GM12892 (cell line): ENCODE measurements around the gene CACNA1G.

ENCODE experiments used
- DNase-seq: peaks from one replicate; pipeline ENCODE4 v3.0.0; 2011; ENCODE audit not compliant: insufficient read length
- FAIRE-seq: peaks from 2 replicates; lab custom pipeline; 2011; peaks lifted over from hg19 to GRCh38; lab: Jason Lieb, UNC
- POLR2A ChIP-seq: IDR thresholded peaks from 2 replicates; pipeline ENCODE4 v1.6.1; 2011; ENCODE audit warnings: low read depth, low read length, control low read depth
- POLR2AphosphoS5 ChIP-seq: IDR thresholded peaks from 2 replicates; pipeline ENCODE4 v1.6.1; 2011; ENCODE audit warnings: low read depth, low read length, control low read depth
- TAF1 ChIP-seq: IDR thresholded peaks from 2 replicates; pipeline ENCODE4 v1.6.1; 2011; ENCODE audit warnings: low read depth, mild to moderate bottlenecking, control low read depth, low read length, borderline replicate concordance

CACNA1G gene

GRCh38 chr17:50587571-50587970 lies 27.1 kb downstream of the CACNA1G start:
- no peak for FAIRE-seq
- no peak for DNase-seq
- no peak for TF ChIP-seq POLR2AphosphoS5
- no peak for TF ChIP-seq POLR2A
- no peak for TF ChIP-seq TAF1

DNA sequence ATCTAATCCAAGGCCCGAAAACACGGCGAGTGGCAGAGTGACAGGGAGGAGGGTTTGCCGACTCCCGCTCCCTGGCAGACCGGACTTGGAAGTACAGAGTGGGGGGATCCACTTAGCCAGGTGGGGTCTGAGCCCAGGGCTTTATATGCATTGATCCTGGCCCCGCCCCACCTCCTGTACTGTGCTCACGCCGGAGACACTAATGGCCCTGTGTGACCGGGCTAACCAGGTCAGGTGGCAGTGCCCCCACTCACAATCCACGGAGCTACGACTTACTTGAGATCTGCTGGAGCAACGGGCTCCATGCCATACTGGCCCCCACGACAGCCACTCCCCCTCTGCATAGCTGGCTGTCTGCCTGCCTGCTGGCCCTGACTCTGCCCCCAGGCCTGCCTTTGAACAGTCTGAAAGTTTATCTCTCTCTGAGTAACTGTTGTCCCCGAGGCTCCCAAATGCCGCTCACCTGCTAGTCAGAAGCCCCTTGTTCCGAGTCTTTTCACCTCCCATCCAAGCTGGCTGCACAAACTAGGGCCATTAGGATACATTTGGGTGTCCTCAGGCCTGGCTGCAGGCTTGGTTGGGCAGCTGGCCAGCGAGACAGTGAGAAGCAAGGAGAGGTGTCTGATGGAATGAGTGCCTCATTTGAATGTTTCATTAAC lies 28.0 kb downstream of the CACNA1G start:
- FAIRE-seq: no peak

DNA sequence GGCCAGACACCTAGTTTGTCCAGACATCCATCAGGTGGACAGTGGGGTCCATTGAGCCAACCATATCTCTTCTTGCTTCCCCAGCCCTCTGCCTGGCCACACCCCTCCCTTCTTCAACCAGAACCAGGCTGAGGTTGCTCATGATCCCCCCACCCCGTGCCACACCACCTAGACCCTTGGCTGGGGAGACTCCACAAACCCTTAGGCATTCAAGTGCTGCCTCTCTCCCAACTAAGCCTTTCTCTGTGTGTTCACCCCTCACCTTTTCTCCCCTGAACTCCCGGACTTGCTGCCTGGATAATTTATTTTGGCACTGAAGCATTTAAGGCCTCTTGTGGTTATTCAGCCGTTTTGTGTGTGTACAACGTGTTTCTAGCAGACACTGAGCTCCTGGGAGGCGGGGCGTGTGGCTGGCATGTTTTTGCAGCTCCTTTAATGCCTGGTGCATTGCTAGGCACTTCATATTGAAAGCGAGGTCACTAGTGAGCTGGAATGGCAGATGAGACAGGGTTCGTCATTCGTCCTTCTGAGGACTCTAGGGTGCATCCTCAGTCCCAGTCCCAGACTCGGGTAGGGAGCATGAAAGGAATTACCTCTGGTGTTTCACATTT lies 28.7 kb downstream of the CACNA1G start:
- TF ChIP-seq POLR2AphosphoS5 (no peak), TAF1 (no peak), POLR2A (no peak)
- FAIRE-seq (no peak), DNase-seq (no peak)

More for the DNA sequence above, 28.0 kb downstream of the CACNA1G start:
- TF ChIP-seq TAF1: no peak
- TF ChIP-seq POLR2A: no peak
- no peak for TF ChIP-seq POLR2AphosphoS5
- no peak for DNase-seq

DNA sequence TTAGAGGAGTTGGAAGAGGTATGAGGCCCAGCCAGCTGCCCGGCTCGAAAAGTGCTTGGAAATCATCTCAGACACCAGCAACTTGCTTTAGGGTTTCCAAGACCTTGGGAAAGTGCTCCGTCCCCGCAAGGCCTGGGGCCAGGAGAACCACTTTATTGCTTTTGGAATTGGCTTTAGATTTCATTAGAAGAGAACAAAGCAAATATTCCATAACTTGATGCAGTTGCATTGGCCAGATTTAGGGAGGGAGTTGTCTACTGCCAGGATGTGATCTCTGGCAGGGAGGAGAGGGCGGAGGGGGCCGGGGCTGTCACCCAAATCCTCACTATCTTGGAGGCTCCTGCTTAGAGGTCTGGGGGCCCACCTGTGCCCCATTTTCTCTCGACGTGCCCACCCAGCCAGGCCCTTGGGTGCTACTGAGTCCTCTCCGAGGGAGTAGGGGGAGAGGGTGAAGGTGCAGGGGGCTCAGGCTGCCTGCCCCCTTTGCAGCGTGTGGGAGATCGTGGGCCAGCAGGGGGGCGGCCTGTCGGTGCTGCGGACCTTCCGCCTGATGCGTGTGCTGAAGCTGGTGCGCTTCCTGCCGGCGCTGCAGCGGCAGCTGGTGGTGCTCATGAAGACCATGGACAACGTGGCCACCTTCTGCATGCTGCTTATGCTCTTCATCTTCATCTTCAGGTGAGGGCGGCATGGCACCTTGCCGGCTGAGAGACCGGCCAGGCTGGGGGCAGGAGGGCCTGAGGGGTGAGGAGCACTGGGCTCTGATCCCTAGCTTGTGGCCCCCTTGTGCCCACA lies 30.6 kb downstream of the CACNA1G start:
- no peak for FAIRE-seq
- TF ChIP-seq TAF1 (no peak), POLR2AphosphoS5 (no peak), POLR2A (no peak)
- no peak for DNase-seq

DNA sequence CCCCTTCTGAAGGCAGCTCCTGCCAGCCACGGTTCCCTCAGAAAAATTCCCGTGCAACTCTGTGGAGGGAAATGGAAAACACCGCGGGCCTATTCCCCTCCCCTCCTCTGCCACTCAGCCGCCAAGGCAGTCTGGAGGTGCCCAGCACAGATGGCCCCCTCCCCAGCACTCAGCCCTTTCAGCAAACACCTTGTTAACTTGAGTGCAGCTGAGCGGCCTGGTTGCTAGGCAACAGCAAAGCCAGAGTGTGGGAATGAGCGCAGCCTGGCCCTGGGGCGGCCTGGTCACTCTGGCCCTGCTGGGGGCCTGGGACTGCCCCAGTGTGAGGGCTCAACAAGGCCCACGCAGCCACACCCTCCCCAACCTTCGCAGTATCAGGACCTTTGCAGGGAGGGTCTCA lies 32.8 kb downstream of the CACNA1G start:
- no peak for FAIRE-seq
- DNase-seq: no peak
- TF ChIP-seq POLR2A: no peak
- TF ChIP-seq POLR2AphosphoS5: no peak
- TF ChIP-seq TAF1: no peak

GRCh38 chr17:50594128-50594823 lies 33.8 kb downstream of the CACNA1G start:
- TF ChIP-seq POLR2AphosphoS5 (no peak), POLR2A (no peak), TAF1 (no peak)
- DNase-seq (no peak), FAIRE-seq (no peak)

DNA sequence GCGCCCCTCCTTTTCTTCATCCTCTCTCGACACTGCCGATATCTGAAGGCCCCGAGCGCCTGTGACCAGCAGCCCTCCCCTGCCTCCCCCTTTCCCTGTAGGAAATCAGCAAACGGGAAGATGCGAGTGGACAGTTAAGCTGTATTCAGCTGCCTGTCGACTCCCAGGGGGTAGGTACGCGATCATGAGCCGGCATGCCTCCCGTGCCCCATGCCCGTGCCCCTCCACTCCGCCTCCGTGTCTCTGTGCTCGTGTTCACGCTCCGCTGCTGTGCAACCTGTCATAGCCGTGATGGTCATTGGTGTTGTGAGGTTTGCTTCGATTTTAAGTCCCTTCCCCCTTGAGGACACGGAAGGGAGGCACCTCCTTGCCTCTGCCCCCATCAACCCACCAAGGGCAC lies 34.4 kb downstream of the CACNA1G start:
- FAIRE-seq (no peak), DNase-seq (no peak)
- TF ChIP-seq POLR2AphosphoS5 (no peak), TAF1 (no peak), POLR2A (no peak)

DNA sequence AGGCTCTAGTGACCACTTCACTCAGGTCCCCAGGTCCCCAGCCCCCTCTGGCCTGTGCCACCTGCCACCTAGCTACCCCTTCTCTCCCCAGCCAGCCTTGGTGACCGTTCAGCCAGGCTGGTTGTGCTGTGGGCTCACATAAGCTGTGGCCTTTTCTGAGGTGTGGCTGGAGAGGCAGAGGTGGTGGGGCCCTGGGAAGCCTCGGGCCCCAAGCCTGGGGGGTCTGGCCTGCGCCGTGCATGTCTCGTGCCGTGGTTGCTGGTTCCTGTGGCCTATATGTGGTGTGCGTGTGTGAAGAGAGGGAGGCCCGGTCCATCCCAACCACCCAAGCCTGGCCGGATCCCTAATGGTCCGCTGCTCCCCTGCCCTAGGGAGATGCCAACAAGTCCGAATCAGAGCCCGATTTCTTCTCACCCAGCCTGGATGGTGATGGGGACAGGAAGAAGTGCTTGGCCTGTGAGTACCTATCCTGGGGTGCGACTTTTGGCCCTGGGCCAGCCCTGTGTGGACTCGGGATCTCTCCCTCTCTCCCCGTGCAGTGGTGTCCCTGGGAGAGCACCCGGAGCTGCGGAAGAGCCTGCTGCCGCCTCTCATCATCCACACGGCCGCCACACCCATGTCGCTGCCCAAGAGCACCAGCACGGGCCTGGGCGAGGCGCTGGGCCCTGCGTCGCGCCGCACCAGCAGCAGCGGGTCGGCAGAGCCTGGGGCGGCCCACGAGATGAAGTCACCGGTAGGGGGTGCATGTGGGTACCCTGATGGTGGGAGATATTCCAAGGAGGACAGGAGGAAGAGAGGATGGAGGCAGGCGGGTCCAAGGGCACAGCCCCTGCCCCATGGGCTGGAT lies 35.9 kb downstream of the CACNA1G start:
- DNase-seq (no peak), FAIRE-seq (no peak)
- TF ChIP-seq TAF1: no peak
- TF ChIP-seq POLR2A: no peak
- no peak for TF ChIP-seq POLR2AphosphoS5

DNA sequence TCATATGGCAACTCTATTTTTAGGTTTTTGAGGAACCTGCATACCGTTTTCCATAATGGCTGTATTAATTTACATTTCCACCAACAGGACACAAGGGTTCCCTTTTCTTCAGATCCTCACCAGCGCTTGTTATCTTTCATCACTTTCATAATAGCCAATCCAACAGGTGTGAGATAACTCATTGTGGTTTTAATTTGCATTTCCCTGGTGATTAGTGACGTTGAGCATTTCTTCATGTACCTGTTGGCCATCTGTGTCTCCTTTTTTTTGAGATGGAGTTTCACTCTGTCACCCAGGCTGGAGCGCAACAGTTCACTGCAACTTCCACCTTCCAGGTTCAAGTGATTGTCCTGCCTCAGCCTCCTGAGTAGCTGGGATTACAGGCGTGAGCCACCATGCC lies 38.0 kb downstream of the CACNA1G start:
- no peak for TF ChIP-seq POLR2AphosphoS5
- no peak for TF ChIP-seq POLR2A
- no peak for TF ChIP-seq TAF1
- FAIRE-seq (no peak), DNase-seq (no peak)

- TF ChIP-seq POLR2AphosphoS5 (no peak), POLR2A (no peak), TAF1 (no peak)
- no peak for DNase-seq
- no peak for FAIRE-seq
These were observed 39.1 kb downstream of the CACNA1G start for GRCh38 chr17:50599606-50600005.

DNA sequence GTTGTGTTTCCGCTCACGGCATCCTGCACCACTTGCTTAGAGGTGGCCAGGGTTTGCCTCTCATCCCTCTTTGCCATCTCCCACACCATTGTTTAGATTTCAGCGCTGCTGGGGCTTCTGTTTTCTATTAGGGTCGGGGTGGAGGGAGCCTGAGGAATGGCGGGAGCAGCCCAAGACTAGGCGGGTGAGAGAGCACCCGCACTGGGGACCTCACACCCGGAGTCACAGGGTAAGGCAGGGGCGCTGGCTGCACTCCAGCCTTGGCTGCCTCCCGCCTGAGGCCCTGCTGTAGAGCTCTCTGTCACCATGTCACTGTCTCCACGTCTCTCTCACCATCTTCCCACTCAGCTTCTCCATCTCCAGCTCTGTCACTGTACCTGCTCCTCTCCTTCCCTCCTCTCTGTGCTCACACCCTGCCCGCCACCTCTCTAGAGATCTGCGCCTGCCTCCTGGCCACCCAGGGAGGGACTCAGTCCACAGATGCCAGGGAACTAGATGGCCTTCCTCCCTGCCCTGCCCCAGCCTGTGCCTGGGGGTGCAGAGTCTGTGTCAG lies 41.4 kb downstream of the CACNA1G start:
- TF ChIP-seq POLR2A: no peak
- TF ChIP-seq TAF1: no peak
- no peak for TF ChIP-seq POLR2AphosphoS5
- FAIRE-seq (no peak), DNase-seq (no peak)

DNA sequence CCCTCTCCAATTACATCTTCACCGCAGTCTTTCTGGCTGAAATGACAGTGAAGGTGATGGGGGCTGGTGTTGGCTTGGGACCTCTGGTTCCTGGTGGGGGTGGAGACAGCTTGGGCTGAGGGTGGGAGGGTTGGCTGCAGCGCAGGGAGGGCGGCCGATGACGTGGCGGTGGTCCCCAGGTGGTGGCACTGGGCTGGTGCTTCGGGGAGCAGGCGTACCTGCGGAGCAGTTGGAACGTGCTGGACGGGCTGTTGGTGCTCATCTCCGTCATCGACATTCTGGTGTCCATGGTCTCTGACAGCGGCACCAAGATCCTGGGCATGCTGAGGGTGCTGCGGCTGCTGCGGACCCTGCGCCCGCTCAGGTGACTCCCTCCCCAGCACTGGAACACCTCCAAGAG lies 42.3 kb downstream of the CACNA1G start:
- TF ChIP-seq TAF1 (no peak), POLR2AphosphoS5 (no peak), POLR2A (no peak)
- no peak for DNase-seq
- no peak for FAIRE-seq
